ENCODE measurements around the gene MXRA8.

- no peak for TF ChIP-seq RAD21 (conservative IDR thresholded peaks at IDR 0.05 in 1 of 2, IDR thresholded peaks at IDR 0.05 in 1 of 2)
- no peak for TF ChIP-seq ZC3H11A (IDR thresholded peaks at IDR 0.05)
- no peak for TF ChIP-seq CTCF (IDR thresholded peaks at IDR 0.05)
- TF ChIP-seq CBX2 (IDR thresholded peaks at IDR 0.05; ENCODE audit: borderline replicate concordance, low read depth) = no peak
- no peak for TF ChIP-seq EHF (CRISPR knock-in tag; IDR thresholded peaks at IDR 0.05)
- 0 out of 2 replicates have a peak, but pooled peaks have one; percentile 3 for TF ChIP-seq POLR2A (IDR thresholded peaks at IDR 0.05; ENCODE audit: low read length)
- TF ChIP-seq CHD2 (IDR thresholded peaks at IDR 0.05; ENCODE audit: low read length, partially characterized antibody) = no peak
- TF ChIP-seq JUN (IDR thresholded peaks at IDR 0.05) = no peak
- TF ChIP-seq KDM1A (IDR thresholded peaks at IDR 0.05; ENCODE audit: low read depth) = no peak
- TF ChIP-seq CEBPB (IDR thresholded peaks at IDR 0.05) = no peak
- TF ChIP-seq MYC (IDR thresholded peaks at IDR 0.05; ENCODE audit: borderline replicate concordance, low read length) = no peak
- TF ChIP-seq SMC3 (IDR thresholded peaks at IDR 0.05) = no peak
- TF ChIP-seq BHLHE40 (IDR thresholded peaks at IDR 0.05; ENCODE audit: low read depth, low read length) = no peak
- TF ChIP-seq EP300 (IDR thresholded peaks at IDR 0.05) = no peak
Measured at GRCh38 chr1:1352786-1353388, 5.5 kb downstream of the MXRA8 start.
